Measurements from ENCODE around the gene EEIG2. TPM values are rescaled to one million over a fixed set of nuclear protein-coding genes. Genes with fewer than 3 reads are reported as not detected.

Gene EEIG2
- total and polyA plus RNA-seq, 9 of the 15 experiments (the other 6 are each of a cell fraction or from before 2014, with no cell fraction given) = 6.1 to 26.9 (median 15.2) TPM

DNA sequence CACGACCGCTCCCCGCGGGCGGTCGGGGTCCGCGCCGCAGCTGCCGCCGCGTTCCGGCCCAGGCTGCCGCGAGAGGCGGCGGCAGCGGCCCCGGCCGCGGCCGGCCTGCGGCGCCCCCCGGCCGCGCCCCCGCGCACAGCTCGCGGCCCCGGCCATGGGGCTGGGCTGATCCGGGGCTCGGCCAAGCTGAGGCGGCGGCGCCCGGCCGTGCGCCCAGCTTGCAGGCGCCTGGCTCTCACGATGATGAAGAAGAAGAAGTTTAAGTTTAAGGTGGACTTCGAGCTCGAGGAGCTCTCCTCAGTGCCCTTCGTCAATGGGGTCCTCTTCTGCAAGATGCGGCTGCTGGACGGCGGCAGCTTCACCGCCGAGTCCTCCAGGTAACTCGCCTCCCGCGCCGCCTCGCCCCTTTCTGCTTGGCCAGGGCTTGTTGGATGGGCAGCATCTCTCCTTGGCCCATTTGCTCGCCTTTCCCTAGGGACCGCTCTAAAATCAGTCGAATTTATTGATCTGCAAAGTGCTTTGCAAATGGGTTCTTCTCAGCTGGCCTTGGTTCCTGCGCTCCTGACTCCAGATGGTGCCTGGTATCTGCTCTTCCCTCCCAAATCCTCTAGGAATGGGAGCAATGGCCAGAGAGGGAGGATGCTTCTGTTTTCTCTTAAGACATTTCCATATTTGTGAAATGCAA lies 431 bp downstream of the EEIG2 start:
- CTCF ChIA-PET (ENCODE audit: low intra/inter-chr PET ratio) = interaction anchor here (0.7 to 4.4 kb wide), 2 partner anchors 31 to 48 kb away, joined by 5 to 69 read pairs; no protein-coding TSS in a partner anchor
- Histone ChIP-seq H3K27me3 (ENCODE audit: control insufficient read depth in 2 of 2, insufficient read depth in 2 of 2, low read length in 2 of 2) (no peaks in the 10 kb centered on the region), H3K9me3 (replicated peaks; ENCODE audit: control insufficient read depth, insufficient read depth, low read depth, low read length) (no peaks in the 10 kb centered on the region), H3K36me3 (ENCODE audit: control insufficient read depth, insufficient read depth, low read length) (no peaks in the 10 kb centered on the region), H3K9ac (ENCODE audit: insufficient read depth in 1 of 2, low read depth in 2 of 2, low read length in 2 of 2) (peak overlapping the region; percentile 68 to 93), H3K27ac (ENCODE audit: extremely low read depth, low read depth, low read length) (peak overlapping the region; percentile 78), H3K79me2 (ENCODE audit: control insufficient read depth, insufficient read depth, low read length) (peaks cover 48% of the 10 kb centered on the region), H3K4me3 (peak overlapping the region; percentile 57), H2AFZ (ENCODE audit: low read depth, low read length) (peak overlapping the region; percentile 79), H3K4me2 (ENCODE audit: insufficient read depth, low read length) (peak overlapping the region; percentile 92), H4K20me1 (replicated peaks; ENCODE audit: control insufficient read depth, insufficient read depth, low read length) (no peaks in the 10 kb centered on the region), H3K4me1 (replicated peaks in 1 of 2; ENCODE audit: control insufficient read depth in 2 of 2, insufficient read depth in 2 of 2, low read length in 2 of 2) (peaks cover 28 to 44% of the 10 kb centered on the region in 2 experiments; a peak in 4 of 5 replicates), H3K9me1 (ENCODE audit: control insufficient read depth, insufficient read depth, low read length) (no peaks in the 10 kb centered on the region)
- 1% methylated on average over 49 of the region's 59 CpGs for WGBS (ENCODE audit: insufficient coverage, low coverage, missing lambda C conversion rate)
- in situ Hi-C loops (cut with MboI) (loop anchor here (5.0 kb wide), 1 partner anchor 48 kb away; no protein-coding TSS in a partner anchor), intact Hi-C loops (cut with micrococcal nuclease) (loop anchor here (2.0 to 5.0 kb wide), 4 partner anchors 28 to 337 kb away; no protein-coding TSS in a partner anchor)
- POLR2A ChIA-PET = interaction anchor here (0.6 to 3.9 kb wide), 19 partner anchors 9 to 613 kb away, joined by 3 to 23 read pairs (median 3); no protein-coding TSS in a partner anchor
- no TSS peak for BruUV-seq (replicated peaks)
- FAIRE-seq (no peak), ATAC-seq (peak; percentile 53), DNase-seq (ENCODE audit: extremely low read depth in 1 of 4, low spot score in 3 of 4) (peak in 2 of 4 experiments; percentile 58 to 72)
- TF ChIP-seq ZNF785 (CRISPR knock-in tag; IDR thresholded peaks at IDR 0.05) (no peak), ETV1 (tag; conservative IDR thresholded peaks at IDR 0.05; ENCODE audit: low read depth) (no peak), CXXC5 (CRISPR knock-in tag; IDR thresholded peaks at IDR 0.05) (0 out of 2 replicates have a peak, but pooled peaks have one; percentile 1), GATAD2B (IDR thresholded peaks at IDR 0.05; ENCODE audit: borderline replicate concordance) (0 out of 2 replicates have a peak, but pooled peaks have one; percentile 5), MTF1 (CRISPR knock-in tag; IDR thresholded peaks at IDR 0.05; ENCODE audit: borderline replicate concordance) (no peak), ZFX (CRISPR knock-in tag; IDR thresholded peaks at IDR 0.05) (peak; percentile 58; the same call in 1 of the 2 replicates), ZNF431 (CRISPR knock-in tag; IDR thresholded peaks at IDR 0.05) (no peak), KDM4B (IDR thresholded peaks at IDR 0.05; ENCODE audit: borderline replicate concordance in 2 of 2, low read depth in 1 of 2) (no peak), KDM5B (IDR thresholded peaks at IDR 0.05; ENCODE audit: insufficient replicate concordance, low read depth, low read length) (peak; percentile 58), ZEB2 (IDR thresholded peaks at IDR 0.05) (0 out of 2 replicates have a peak, but pooled peaks have one; percentile 22), MYC (IDR thresholded peaks at IDR 0.05; ENCODE audit: low read depth, low read length) (no peak), MYC (CRISPR knock-in tag; IDR thresholded peaks at IDR 0.05; ENCODE audit: borderline replicate concordance, low read depth) (peak; percentile 25; the same call in 1 of the 2 replicates), CHD1 (IDR thresholded peaks at IDR 0.05; ENCODE audit: low read length) (peak; percentile 49)
- TF ChIP-seq, protein P1, sequence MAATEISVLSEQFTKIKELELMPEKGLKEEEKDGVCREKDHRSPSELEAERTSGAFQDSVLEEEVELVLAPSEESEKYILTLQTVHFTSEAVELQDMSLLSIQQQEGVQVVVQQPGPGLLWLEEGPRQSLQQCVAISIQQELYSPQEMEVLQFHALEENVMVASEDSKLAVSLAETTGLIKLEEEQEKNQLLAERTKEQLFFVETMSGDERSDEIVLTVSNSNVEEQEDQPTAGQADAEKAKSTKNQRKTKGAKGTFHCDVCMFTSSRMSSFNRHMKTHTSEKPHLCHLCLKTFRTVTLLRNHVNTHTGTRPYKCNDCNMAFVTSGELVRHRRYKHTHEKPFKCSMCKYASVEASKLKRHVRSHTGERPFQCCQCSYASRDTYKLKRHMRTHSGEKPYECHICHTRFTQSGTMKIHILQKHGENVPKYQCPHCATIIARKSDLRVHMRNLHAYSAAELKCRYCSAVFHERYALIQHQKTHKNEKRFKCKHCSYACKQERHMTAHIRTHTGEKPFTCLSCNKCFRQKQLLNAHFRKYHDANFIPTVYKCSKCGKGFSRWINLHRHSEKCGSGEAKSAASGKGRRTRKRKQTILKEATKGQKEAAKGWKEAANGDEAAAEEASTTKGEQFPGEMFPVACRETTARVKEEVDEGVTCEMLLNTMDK (IDR thresholded peaks at IDR 0.05; ENCODE audit: borderline replicate concordance, insufficient read depth, low read depth, low read length, poor library complexity, severe bottlenecking) = no peak
- TF ChIP-seq, protein P2, sequence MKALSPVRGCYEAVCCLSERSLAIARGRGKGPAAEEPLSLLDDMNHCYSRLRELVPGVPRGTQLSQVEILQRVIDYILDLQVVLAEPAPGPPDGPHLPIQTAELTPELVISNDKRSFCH (CRISPR knock-in tag; IDR thresholded peaks at IDR 0.05) = no peak
- TF ChIP-seq, protein P2 (tag; IDR thresholded peaks at IDR 0.05) = 0 out of 2 replicates have a peak, but pooled peaks have one; percentile 25

All from K562 (cell line).